Measurements from ENCODE around the gene CDC42BPA.

The CDC42BPA gene

DNA sequence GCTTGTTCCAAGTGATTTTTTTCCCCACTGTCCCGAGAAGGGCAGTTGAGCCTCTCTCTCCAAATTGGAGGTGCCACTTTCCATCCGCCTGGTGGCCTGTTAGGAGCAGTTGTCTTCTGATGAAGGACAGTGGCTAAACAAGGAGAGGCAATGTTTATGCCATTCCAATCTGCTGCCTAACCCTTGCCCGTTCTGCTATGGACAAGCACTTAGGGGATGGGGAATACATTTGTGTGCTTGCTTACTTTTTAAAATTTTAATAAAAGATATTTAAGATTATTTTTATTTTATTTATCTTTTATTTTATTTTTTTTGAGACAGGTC is 366.2 kb downstream of the CDC42BPA start:
- H3K36me3 ChIP-seq (replicated peaks) = no peaks in the 10 kb centered on the region
- H3K9me3 ChIP-seq = no peaks in the 10 kb centered on the region
- DNase-seq (ENCODE audit: low spot score in 2 of 2) = no peak
- no peaks in the 10 kb centered on the region for H3K4me1 ChIP-seq
- no peaks in the 10 kb centered on the region for H3K27me3 ChIP-seq (ENCODE audit: low read depth)
- in situ Hi-C loops (cut with MboI; ENCODE audit: low sequenced_read_pairs) = no loop called here
- no peak overlapping the region for H3K4me3 ChIP-seq

DNA sequence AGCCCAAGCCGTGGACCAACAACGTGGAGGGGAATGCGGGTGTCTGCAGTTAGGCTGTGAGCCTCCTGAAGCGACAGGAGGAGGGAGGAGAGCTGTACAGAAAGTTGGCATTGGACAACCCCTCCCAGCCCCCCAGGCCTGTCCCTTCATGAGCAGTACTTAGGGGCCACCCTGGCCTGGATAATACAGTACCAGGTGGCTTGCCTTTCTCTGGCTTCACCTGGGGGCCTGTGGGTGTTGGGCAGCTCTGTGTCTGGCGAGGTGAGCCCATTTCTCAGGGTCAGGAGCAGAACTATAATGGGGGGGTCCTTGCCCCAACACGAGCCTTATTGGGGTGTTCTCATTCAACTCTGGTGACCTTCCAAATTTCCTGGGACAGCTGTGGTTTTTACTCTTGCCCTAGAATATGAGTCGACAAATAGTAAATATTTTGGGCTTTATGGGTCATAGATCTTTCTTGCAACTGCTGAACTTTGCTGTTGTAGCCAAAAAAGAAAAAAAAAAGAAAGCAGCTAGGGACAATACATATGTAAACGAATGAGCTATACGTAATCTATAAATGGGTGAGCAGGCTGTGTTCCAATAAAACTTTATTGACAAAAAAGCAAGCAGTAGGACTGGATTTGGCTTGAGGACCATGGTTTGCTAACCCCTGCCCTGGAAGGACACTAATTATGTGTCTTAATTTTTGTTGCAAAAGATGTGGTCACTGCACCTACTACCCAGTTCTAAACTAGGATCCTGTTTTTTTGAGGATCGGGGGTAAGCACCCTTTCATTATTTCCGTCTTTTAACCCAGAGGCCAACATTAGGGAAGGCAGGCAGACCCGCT is 366.8 kb downstream of the CDC42BPA start:
- Histone ChIP-seq H3K36me3 (replicated peaks) (no peaks in the 10 kb centered on the region), H3K27me3 (ENCODE audit: low read depth) (no peaks in the 10 kb centered on the region), H3K9me3 (no peaks in the 10 kb centered on the region), H3K4me1 (no peaks in the 10 kb centered on the region), H3K4me3 (no peak overlapping the region)
- in situ Hi-C loops (cut with MboI; ENCODE audit: low sequenced_read_pairs) = no loop called here
- DNase-seq (ENCODE audit: low spot score in 2 of 2) = peak in 1 of 2 experiments; percentile 1

DNA sequence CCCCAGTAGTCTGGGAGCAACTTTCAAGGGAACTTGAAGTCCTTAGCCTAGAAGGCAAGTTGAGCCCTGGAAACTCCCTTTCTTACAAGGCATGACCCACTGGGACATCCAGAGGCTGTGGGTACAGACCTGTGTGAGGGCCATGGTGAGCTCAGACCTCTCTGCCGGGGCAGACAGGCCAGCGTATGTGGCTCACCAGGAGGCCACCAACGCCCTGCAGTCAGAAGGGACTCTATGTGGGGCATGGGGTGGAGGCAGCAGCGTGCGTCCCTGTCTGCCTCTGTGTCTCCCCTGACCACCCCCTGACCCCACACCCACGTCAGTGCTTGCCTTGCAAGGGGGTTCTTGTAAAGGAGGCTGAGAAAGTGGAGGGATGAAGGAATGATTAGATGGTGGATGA is 367.4 kb downstream of the CDC42BPA start:
- DNase-seq (ENCODE audit: low spot score in 2 of 2) = no peak
- Histone ChIP-seq H3K4me1 (no peaks in the 10 kb centered on the region), H3K36me3 (replicated peaks) (no peaks in the 10 kb centered on the region), H3K4me3 (no peak overlapping the region), H3K27me3 (ENCODE audit: low read depth) (no peaks in the 10 kb centered on the region), H3K9me3 (no peaks in the 10 kb centered on the region)
- in situ Hi-C loops (cut with MboI; ENCODE audit: low sequenced_read_pairs) = no loop called here

DNA sequence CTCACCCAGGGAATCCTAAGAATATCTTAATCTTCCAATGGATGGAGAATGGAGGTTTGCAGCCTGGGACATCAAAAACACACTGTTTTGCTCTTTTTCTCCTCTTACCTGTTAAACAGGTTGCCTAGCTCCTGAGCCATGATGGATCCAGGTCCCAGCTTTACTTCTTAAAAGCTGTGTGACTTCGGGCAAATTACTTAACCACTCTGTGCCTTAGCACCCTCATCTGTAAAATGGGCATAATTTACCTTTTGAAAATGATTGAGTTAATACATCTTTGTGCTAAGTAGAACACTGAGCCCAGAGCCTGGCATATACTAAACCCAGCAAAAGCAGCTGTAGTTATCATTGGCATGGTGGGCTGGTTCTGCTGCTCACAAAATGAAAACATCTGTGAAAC is 368.0 kb downstream of the CDC42BPA start:
- no peaks in the 10 kb centered on the region for H3K36me3 ChIP-seq (replicated peaks)
- H3K9me3 ChIP-seq = no peaks in the 10 kb centered on the region
- H3K4me3 ChIP-seq = no peak overlapping the region
- in situ Hi-C loops (cut with MboI; ENCODE audit: low sequenced_read_pairs) = no loop called here
- no peaks in the 10 kb centered on the region for H3K27me3 ChIP-seq (ENCODE audit: low read depth)
- no peaks in the 10 kb centered on the region for H3K4me1 ChIP-seq
- DNase-seq (ENCODE audit: low spot score in 2 of 2) = no peak

DNA sequence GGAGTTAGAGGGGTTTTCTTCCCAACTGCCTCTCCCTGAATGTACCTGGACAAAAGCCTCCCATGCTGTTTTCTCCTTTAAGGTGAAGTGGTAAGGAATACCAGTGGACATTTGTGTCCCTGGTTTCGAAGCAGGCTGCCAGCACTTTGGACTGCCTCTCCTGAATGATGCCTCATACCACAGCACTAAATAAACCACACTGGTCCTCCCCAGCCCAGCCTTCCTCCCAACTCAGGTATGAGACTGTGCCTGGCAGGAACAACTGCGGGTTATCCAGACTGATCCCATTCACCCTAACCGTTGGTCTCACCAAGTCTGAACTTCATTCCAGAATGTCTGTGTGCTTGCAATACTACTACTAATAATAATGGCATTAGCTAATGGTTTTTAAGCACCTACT is 368.9 kb downstream of the CDC42BPA start:
- DNase-seq (ENCODE audit: low spot score in 2 of 2) = no peak
- H3K4me1 ChIP-seq = no peaks in the 10 kb centered on the region

DNA sequence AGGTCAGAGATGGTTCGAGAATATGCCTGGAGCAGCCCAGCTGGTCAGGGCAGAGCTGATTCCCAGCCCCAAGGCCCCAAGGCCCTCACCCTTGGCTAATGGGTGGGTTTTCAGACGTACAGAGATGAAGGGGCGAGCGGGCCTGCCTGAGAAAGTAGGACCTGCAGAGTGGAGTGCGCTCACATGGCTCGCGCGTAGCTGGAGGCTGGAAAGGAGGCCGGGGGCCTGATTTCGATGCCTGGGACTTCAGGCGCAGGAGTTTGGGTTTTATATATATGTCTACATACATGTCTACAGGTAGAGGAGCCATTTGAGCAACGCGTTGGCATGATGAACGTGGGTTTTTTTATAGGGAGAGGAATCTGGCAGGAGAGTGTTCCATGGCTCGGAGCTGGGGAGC is 369.3 kb downstream of the CDC42BPA start:
- no peak for DNase-seq (ENCODE audit: low spot score in 2 of 2)
- in situ Hi-C loops (cut with MboI; ENCODE audit: low sequenced_read_pairs) = no loop called here
- no peaks in the 10 kb centered on the region for H3K36me3 ChIP-seq (replicated peaks)
- H3K9me3 ChIP-seq = no peaks in the 10 kb centered on the region
- no peaks in the 10 kb centered on the region for H3K4me1 ChIP-seq
- no peaks in the 10 kb centered on the region for H3K27me3 ChIP-seq (ENCODE audit: low read depth)
- H3K4me3 ChIP-seq = no peak overlapping the region

More for the DNA sequence above, 368.9 kb downstream of the CDC42BPA start:
- Histone ChIP-seq H3K27me3 (ENCODE audit: low read depth) (no peaks in the 10 kb centered on the region), H3K4me3 (no peak overlapping the region), H3K36me3 (replicated peaks) (no peaks in the 10 kb centered on the region), H3K9me3 (no peaks in the 10 kb centered on the region)
- in situ Hi-C loops (cut with MboI; ENCODE audit: low sequenced_read_pairs) = no loop called here

DNA sequence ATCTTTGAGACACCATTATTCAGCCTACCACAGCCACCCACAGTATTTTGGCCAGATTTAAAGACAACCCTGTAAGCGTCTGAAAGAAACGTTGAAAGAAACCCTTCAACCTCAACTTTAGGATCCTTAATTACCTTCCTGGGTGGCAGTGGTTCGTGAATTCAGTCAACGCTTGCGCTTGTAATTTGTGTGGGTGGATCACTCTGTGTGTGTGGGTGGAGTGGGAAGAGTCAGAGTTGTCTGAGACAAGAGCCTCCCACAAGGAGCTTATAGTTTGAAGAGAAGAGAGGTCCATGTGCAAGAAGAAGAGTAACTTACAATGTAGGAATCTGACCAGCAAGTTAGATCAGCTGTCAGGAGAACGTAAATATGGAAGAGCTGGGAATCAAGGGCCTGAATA is 369.8 kb downstream of the CDC42BPA start:
- no peaks in the 10 kb centered on the region for H3K27me3 ChIP-seq (ENCODE audit: low read depth)
- no peak overlapping the region for H3K4me3 ChIP-seq
- in situ Hi-C loops (cut with MboI; ENCODE audit: low sequenced_read_pairs) = no loop called here
- no peaks in the 10 kb centered on the region for H3K36me3 ChIP-seq (replicated peaks)
- no peaks in the 10 kb centered on the region for H3K9me3 ChIP-seq
- DNase-seq (ENCODE audit: low spot score in 2 of 2) = no peak
- H3K4me1 ChIP-seq = no peaks in the 10 kb centered on the region

DNA sequence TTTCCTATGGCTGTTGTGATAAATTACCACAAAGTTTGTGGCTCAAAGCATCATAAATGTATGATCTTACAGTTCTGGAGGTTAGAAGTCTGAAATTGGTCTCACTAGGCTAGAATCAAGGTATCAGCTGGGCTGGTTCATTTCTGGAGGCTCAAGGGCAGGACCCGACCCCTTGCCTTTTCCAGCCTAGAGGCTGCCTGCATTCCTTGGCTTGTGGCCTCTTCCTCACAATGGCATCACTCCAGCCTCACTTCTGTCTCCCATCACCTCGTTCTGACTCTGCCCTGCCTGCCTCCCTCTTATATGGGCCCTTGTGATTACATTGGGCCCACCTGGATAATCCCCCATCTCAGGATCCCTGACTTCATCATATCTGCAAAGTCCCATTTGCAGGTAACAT is 370.2 kb downstream of the CDC42BPA start:
- H3K4me3 ChIP-seq = no peak overlapping the region
- no peaks in the 10 kb centered on the region for H3K9me3 ChIP-seq
- DNase-seq (ENCODE audit: low spot score in 2 of 2) = no peak
- in situ Hi-C loops (cut with MboI; ENCODE audit: low sequenced_read_pairs) = no loop called here
- H3K27me3 ChIP-seq (ENCODE audit: low read depth) = no peaks in the 10 kb centered on the region
- no peaks in the 10 kb centered on the region for H3K4me1 ChIP-seq
- H3K36me3 ChIP-seq (replicated peaks) = no peaks in the 10 kb centered on the region

DNA sequence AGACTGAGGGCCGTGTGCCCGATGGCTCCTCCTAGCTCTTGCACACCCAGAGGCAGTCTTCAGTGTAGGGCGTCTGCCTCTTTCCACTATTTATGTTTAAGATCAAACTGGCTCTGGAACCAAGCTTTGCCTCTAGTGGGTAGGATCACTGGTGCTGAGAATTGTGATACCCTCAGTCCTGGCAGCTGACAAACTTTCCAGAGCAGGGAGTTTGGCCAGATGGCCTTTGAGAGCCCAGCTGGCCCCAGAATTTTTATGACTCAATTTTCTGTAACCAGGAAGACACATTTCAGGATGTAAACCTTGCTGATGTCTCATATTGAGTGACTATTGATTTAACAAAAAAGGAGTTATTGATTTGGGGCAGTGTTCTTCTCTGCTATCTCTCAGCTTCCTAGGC is 371.5 kb downstream of the CDC42BPA start:
- Histone ChIP-seq H3K36me3 (replicated peaks) (no peaks in the 10 kb centered on the region), H3K27me3 (ENCODE audit: low read depth) (no peaks in the 10 kb centered on the region), H3K4me3 (no peak overlapping the region), H3K4me1 (no peaks in the 10 kb centered on the region; the same call in none of the 2 replicates), H3K9me3 (no peaks in the 10 kb centered on the region)
- no peak for DNase-seq (ENCODE audit: low spot score in 2 of 2)
- in situ Hi-C loops (cut with MboI; ENCODE audit: low sequenced_read_pairs) = no loop called here

DNA sequence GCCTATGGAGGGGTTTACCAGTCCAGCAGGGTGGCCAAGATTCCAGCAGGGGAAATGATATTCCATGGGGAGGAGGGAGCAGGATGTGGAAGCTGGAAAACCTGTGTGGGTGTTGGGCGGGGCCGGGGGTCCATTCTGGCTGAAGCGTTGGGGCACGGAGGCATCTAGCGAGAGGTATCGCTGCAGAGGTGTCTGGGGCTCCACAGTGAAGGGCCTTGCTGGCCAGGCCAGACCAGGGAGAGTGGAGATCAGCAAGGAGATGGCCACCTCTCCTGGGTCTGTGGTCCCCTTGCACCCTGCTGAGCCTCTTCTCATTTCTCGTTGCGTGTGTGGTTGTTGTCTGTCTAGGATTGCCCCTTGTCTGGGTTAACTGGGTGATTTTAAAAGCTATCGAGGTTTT is 372.0 kb downstream of the CDC42BPA start:
- Histone ChIP-seq H3K4me1 (no peaks in the 10 kb centered on the region; the same call in none of the 2 replicates), H3K36me3 (replicated peaks) (no peaks in the 10 kb centered on the region), H3K9me3 (no peaks in the 10 kb centered on the region), H3K4me3 (no peak overlapping the region), H3K27me3 (ENCODE audit: low read depth) (no peaks in the 10 kb centered on the region)
- no peak for DNase-seq (ENCODE audit: low spot score in 2 of 2)
- in situ Hi-C loops (cut with MboI; ENCODE audit: low sequenced_read_pairs) = no loop called here

DNA sequence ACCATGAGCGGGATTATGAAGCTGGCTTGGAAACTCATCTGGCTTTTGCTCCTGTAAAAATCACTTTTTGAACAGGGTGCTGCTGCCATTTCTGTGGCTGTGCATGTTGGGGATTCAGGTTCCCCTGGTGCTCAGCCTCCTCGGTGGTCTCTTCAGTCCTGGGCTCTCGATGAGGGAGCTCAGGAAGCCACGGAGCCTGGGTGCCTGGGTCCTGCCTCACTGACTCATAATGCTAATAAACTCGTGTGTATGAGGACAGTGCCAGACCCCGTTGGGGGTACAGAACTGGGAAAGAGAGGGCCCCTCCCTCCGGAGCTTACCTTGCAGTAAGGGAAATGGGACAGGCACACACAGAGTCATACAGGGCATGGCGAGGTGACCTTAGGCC is 372.4 kb downstream of the CDC42BPA start:
- no peak overlapping the region for H3K4me3 ChIP-seq
- H3K4me1 ChIP-seq = peaks cover 2% of the 10 kb centered on the region
- in situ Hi-C loops (cut with MboI; ENCODE audit: low sequenced_read_pairs) = no loop called here

DNA sequence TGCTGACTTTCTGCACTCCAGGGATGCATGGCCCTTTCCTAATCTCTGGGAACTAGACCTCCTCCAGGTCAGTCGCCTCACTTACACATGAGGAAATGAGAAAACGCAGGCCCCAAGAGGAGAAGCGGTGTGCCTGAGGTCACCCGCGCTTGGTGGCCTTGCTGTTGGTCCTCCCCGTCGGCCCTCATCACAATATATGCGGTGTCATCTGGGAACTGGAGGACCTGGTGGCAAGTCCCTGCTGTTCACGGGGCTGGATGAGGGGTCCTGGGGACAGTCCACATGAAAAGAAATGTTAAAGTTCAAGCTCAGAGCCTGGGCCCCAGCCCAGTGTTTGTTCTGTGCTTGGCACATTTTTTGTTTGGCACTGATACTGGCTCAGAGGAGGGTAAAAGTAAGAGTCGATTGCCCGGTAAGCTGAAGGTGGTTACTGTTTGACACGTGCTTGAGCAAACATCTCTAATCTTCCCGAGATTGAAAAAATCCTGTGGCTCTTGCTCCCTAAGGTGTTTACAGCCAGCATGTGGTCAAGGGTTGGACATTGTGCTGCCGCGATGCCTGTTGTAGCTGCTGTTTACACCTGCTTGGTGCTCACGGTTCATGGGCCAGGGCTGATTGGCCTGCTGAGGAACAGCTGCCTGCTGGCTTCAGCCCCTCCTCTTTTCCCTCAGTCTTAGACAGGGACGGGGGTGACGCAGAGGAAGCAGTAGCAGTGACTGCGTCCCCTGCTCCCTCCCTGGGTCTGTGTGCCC is 373.0 kb downstream of the CDC42BPA start:
- no peak for DNase-seq (ENCODE audit: low spot score in 2 of 2)
- Histone ChIP-seq H3K27me3 (ENCODE audit: low read depth) (no peaks in the 10 kb centered on the region), H3K36me3 (replicated peaks) (no peaks in the 10 kb centered on the region), H3K4me1 (peaks cover 5% of the 10 kb centered on the region), H3K4me3 (no peak overlapping the region), H3K9me3 (no peaks in the 10 kb centered on the region)
- in situ Hi-C loops (cut with MboI; ENCODE audit: low sequenced_read_pairs) = no loop called here

More for the DNA sequence above, 372.4 kb downstream of the CDC42BPA start:
- H3K9me3 ChIP-seq = no peaks in the 10 kb centered on the region
- no peaks in the 10 kb centered on the region for H3K36me3 ChIP-seq (replicated peaks)
- no peak for DNase-seq (ENCODE audit: low spot score in 2 of 2)
- H3K27me3 ChIP-seq (ENCODE audit: low read depth) = no peaks in the 10 kb centered on the region

DNA sequence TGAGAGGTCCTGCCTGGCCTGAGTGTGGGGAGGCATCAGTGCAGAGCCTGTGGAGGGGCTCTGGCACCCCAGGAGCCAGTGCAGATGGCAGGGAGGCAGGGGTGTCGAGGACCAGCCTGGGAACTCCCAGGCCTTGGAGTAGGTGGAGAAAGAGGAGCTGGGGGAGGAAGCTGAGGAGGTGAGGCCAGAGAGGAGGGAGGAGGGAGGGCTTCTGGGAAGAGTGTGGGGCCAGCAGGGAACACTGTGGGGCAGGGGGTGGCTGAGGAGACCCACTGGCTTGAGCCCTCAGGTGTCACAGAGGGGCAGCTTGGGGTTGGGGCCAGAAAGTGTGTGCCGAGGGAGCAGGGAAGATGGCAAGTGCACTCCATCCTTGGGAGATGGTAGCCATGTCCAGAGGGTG is 374.4 kb downstream of the CDC42BPA start:
- no peaks in the 10 kb centered on the region for H3K9me3 ChIP-seq
- no peak overlapping the region for H3K4me3 ChIP-seq
- peaks cover 5% of the 10 kb centered on the region for H3K4me1 ChIP-seq
- in situ Hi-C loops (cut with MboI; ENCODE audit: low sequenced_read_pairs) = no loop called here
- H3K27me3 ChIP-seq (ENCODE audit: low read depth) = no peaks in the 10 kb centered on the region
- no peak for DNase-seq (ENCODE audit: low spot score in 2 of 2)
- no peaks in the 10 kb centered on the region for H3K36me3 ChIP-seq (replicated peaks)

DNA sequence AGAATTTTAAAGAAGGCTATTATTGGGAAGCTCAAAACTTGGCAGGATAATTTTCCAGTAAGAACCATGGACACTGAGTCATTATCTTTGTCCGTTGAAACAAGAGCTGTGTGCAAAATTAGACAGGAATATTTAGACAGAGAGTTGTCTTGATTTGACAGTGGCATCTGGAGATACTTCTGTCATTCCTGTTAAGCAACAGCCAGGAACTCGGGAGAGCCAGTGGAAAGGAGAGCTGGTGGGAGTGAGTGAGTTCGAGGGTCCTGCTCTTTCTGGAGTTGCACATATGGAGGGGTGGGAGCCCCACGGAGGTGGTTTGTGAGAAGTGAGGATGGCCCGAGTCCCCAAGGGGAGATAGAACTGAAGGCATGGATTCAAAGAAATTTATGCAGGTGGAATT is 375.1 kb downstream of the CDC42BPA start:
- H3K36me3 ChIP-seq (replicated peaks) = no peaks in the 10 kb centered on the region
- no peak overlapping the region for H3K4me3 ChIP-seq
- in situ Hi-C loops (cut with MboI; ENCODE audit: low sequenced_read_pairs) = no loop called here
- no peaks in the 10 kb centered on the region for H3K9me3 ChIP-seq
- DNase-seq (ENCODE audit: low spot score in 2 of 2) = no peak
- no peaks in the 10 kb centered on the region for H3K27me3 ChIP-seq (ENCODE audit: low read depth)
- peaks cover 8% of the 10 kb centered on the region for H3K4me1 ChIP-seq

All from HAP-1 (cell line).